ENCODE measurements around the gene IL13RA2.

Gene IL13RA2

DNA sequence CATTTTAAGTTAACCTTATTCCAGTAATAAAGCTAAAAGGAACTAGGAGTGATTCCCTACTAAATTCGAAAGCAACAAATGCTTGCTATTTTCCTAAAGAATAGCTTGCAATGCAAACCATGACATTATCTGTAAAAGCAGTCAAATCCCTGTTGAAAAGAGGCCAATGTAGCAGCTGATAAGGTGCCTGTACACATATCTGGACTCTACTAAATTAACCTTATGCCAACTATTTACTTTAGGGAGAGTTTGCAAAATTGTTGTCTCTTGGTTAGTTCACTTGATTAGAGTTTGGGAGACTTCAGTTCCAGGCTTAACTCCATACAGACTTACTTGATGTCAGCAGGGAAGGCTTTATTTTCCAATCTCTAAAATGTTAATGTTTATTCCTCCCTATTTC, 6.0 kb downstream of the IL13RA2 start:
- TF ChIP-seq, protein P1, sequence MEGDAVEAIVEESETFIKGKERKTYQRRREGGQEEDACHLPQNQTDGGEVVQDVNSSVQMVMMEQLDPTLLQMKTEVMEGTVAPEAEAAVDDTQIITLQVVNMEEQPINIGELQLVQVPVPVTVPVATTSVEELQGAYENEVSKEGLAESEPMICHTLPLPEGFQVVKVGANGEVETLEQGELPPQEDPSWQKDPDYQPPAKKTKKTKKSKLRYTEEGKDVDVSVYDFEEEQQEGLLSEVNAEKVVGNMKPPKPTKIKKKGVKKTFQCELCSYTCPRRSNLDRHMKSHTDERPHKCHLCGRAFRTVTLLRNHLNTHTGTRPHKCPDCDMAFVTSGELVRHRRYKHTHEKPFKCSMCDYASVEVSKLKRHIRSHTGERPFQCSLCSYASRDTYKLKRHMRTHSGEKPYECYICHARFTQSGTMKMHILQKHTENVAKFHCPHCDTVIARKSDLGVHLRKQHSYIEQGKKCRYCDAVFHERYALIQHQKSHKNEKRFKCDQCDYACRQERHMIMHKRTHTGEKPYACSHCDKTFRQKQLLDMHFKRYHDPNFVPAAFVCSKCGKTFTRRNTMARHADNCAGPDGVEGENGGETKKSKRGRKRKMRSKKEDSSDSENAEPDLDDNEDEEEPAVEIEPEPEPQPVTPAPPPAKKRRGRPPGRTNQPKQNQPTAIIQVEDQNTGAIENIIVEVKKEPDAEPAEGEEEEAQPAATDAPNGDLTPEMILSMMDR (IDR thresholded peaks at IDR 0.05; ENCODE audit: insufficient read depth, low read depth, low read length, missing control alignments) = no peak
- no peak overlapping the region for H3K4me3 ChIP-seq (ENCODE audit: low read length)
- DNase-seq (ENCODE audit: low read depth) = no peak

DNA sequence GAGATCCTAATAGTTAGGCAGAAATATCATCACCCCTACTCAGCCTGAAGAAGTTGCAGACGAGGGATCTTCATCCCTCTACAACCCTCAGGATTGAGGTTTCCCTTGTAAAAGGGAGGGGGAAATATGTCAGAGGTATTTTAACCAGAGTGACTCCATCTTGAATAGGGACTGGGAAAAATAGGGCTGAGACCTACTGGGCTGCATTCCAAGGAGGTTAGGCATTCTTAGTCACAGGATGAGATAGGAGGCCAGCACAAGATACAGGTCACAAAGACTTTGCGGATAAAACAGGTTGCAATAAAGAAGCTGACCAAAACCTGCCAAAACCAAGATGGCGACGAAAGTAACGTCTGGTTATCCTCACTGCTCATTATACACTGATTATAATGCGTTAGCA, 17.5 kb downstream of the IL13RA2 start:
- TF ChIP-seq, protein P1 (IDR thresholded peaks at IDR 0.05; ENCODE audit: insufficient read depth, low read depth, low read length, missing control alignments) = no peak
- DNase-seq (ENCODE audit: low read depth) = peak; percentile 17
- H3K4me3 ChIP-seq (ENCODE audit: low read length) = no peak overlapping the region

DNA sequence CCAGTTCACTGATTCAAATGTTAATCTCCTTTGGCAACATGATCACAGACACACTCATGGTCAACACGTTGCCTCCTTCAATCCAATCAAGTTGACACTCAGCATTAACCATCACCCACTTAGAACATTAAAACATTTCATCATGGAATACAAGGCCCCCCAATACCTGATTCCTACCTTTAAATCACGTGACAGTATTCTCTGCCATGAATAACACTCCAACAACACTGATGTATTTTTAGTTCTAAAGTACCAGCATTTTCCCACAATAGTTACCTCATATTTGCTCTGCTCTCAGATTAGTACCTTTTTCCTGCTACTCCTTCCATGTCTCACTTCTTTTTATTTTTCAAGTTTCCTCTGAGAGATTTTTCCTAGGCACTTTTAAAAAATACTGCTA, 19.6 kb downstream of the IL13RA2 start:
- TF ChIP-seq, protein P1 (IDR thresholded peaks at IDR 0.05; ENCODE audit: insufficient read depth, low read depth, low read length, missing control alignments) = no peak
- DNase-seq (ENCODE audit: low read depth) = no peak
- no peak overlapping the region for H3K4me3 ChIP-seq (ENCODE audit: low read length)

DNA sequence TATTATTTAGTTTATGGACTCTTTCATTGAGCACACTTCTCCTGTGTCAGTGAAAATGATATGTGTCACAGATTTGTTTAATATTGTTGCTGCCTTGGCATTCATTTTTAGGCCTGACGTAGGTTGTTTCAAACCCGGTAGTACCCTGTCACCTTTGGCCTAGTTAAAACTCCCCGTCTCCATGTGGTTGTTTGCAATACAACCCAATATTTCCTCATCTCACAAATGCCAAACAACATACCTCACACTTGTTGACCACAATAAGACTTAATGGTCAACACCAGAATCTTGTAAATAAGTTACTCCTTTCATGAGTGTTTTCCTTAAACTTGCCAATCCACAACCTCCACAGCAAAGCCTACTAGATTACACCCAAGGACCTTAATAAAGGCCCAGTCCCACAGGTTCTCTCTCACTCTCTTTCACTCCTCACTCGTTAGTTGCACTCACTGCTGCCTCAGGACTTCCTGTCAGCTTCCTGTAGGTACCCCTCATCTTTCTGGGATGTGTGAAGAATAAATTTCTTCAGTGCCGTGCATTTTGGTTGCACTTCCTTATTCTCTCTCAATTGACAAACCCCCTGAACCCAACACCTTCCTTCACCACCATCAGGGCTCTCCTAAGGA, 31.3 kb downstream of the IL13RA2 start:
- H3K4me3 ChIP-seq (ENCODE audit: low read length) = no peak overlapping the region
- DNase-seq (ENCODE audit: low read depth) = peak; percentile 6
- TF ChIP-seq, protein P1 (IDR thresholded peaks at IDR 0.05; ENCODE audit: insufficient read depth, low read depth, low read length, missing control alignments) = no peak

DNA sequence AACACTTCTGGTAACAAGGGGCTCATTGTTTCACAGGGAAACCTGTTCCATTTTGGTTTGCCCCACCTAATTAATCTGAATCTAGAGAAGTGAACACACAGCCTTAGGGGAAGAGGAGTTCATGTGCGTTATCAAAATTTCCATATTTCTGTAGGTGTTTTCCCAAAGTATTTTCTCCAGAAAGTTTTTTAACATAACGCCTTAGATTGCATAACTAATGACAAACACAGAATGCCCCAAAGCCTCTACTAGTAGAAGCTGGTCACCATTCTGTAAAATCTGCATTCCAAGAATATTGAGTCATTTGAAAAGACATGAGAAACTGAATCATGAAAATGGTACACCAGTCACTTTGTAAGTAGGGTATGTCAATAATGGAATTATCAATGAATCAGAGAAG, 41.1 kb downstream of the IL13RA2 start:
- peak; percentile 84 for DNase-seq (ENCODE audit: low read depth)
- TF ChIP-seq, protein P1 (IDR thresholded peaks at IDR 0.05; ENCODE audit: insufficient read depth, low read depth, low read length, missing control alignments) = no peak
- no peak overlapping the region for H3K4me3 ChIP-seq (ENCODE audit: low read length)

DNA sequence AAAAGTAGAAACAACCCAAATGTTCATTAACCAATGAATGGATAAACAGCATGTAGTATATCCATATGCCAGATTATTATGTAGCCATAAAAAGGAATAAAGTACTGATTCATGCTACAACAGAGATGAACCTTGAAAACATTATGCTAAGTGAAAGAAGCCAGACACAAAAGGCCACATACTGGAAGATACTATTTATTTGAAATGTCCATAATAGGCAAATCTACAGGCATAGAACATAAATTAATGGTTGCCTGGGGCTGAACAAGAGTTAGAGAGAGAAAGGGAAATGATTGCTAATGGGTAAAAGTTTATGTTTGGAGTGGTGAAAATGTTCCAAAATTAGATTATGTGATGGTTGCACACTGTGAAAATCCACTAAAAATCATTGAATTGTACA, 44.4 kb downstream of the IL13RA2 start:
- no peak overlapping the region for H3K4me3 ChIP-seq (ENCODE audit: low read length)
- DNase-seq (ENCODE audit: low read depth) = no peak
- TF ChIP-seq, protein P1 (IDR thresholded peaks at IDR 0.05; ENCODE audit: insufficient read depth, low read depth, low read length, missing control alignments) = no peak

DNA sequence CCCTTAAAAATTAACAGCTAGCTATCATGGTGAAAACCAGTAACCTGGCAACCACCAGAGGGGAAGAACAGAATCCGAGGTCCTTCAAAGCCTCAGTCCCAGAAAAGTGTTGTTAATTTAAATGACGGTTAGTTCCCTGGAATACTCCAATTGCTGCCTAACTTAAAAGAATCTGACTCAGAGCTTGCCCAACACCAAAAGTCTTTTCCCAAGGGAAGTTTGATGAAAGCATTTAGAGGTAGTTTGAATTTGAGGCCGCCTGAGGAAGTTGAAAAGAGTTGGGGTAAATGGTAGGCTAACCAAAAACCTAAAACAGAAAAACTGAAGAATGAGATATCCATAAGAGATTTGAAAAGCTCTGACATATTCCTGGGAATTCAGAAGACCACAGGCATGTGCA, 46.6 kb downstream of the IL13RA2 start:
- DNase-seq (ENCODE audit: low read depth) = no peak
- TF ChIP-seq, protein P1 (IDR thresholded peaks at IDR 0.05; ENCODE audit: insufficient read depth, low read depth, low read length, missing control alignments) = no peak

More for the DNA sequence above, 46.6 kb downstream of the IL13RA2 start:
- H3K4me3 ChIP-seq (ENCODE audit: low read length) = no peak overlapping the region
